ENCODE measurements around the gene FAM216A. TPM values are rescaled to one million over a fixed set of nuclear protein-coding genes. Genes with fewer than 3 reads are reported as not detected.
A peak's percentile ranks its signal among the peaks of the same experiment; 100 is the strongest.

FAM216A gene
- total and polyA plus RNA-seq, 9 of the 15 experiments (the other 6 are each of a cell fraction or from before 2014, with no cell fraction given): 17.2 to 96.9 (median 48.5) TPM

DNA sequence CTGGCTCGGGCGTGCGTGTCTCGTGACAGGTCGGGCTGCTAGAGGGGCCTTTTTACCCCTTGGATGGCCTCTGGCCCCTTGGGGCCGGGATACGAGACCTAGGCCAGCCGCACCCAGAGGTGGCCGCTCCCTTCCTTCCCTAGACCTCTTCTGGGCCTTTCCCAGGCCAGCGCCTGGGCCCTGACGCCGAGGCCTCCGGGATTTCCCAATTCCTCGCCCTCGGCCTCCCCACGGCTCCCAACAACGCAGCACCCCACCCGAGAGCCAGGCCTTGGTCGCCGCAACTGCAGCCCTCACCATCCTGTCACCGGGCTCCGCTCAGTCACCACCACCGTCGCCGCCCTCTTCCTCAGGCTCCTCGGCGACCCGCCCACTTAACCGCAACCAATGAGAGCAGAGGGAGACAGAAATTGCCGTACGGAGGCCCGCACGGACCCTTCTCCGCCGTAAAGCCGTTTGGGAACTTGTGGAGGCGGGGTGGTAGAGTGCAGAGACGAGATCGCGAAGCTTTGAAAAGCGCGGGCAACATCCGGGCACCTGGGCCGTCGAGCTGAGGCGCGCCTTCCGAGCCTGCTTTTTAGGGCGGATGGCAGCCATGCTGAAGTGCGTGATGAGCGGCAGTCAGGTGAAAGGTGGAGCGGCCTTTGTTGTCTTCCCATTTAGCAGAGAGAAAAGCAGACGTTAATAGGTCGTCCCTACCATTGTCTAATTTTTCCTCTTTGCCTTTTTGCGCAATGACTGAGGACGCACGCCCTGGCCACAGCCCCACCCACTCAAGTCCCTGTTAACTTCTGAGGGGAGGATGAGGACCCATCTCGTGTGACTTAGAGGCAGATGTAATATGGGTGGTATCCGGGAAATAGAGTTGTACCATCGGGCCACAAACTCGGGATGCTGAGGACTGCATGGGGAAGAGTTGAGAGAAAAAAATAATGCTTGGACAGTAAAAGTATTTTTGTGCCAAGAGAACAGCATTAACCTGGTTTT, 33.4 kb downstream of the FAM216A start, which contains the start of the genes RAD9B and VPS29 (continued):
- TF ChIP-seq GTF2E2 (tag; IDR thresholded peaks at IDR 0.05) (peak; percentile 51), POLR2G (IDR thresholded peaks at IDR 0.05; ENCODE audit: low read depth, low read length) (peak; percentile 100), NCOA4 (IDR thresholded peaks at IDR 0.05; ENCODE audit: partially characterized antibody) (no peak), GTF2F1 (IDR thresholded peaks at IDR 0.05; ENCODE audit: low read depth, low read length) (no peak), SNRNP70 (optimal IDR thresholded peaks at IDR 0.05; ENCODE audit: low read depth, low read length) (no peak), SREBF2 (CRISPR knock-in tag; IDR thresholded peaks at IDR 0.05) (0 out of 2 replicates have a peak, but pooled peaks have one; percentile 90), ZNF561 (CRISPR knock-in tag; conservative IDR thresholded peaks at IDR 0.05) (no peak; the same call in 1 of the 2 replicates)
- TF ChIP-seq, protein P1, sequence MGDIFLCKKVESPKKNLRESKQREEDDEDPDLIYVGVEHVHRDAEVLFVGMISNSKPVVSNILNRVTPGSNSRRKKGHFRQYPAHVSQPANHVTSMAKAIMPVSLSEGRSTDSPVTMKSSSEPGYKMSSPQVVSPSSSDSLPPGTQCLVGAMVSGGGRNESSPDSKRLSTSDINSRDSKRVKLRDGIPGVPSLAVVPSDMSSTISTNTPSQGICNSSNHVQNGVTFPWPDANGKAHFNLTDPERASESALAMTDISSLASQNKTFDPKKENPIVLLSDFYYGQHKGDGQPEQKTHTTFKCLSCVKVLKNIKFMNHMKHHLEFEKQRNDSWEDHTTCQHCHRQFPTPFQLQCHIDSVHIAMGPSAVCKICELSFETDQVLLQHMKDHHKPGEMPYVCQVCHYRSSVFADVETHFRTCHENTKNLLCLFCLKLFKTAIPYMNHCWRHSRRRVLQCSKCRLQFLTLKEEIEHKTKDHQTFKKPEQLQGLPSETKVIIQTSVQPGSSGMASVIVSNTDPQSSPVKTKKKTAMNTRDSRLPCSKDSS (IDR thresholded peaks at IDR 0.05; ENCODE audit: low read depth, partially characterized antibody): no peak
- TF ChIP-seq, protein P2, sequence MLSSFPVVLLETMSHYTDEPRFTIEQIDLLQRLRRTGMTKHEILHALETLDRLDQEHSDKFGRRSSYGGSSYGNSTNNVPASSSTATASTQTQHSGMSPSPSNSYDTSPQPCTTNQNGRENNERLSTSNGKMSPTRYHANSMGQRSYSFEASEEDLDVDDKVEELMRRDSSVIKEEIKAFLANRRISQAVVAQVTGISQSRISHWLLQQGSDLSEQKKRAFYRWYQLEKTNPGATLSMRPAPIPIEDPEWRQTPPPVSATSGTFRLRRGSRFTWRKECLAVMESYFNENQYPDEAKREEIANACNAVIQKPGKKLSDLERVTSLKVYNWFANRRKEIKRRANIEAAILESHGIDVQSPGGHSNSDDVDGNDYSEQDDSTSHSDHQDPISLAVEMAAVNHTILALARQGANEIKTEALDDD (IDR thresholded peaks at IDR 0.05): peak; percentile 24; the same call in 1 of the 2 replicates
- TF ChIP-seq, protein P3, sequence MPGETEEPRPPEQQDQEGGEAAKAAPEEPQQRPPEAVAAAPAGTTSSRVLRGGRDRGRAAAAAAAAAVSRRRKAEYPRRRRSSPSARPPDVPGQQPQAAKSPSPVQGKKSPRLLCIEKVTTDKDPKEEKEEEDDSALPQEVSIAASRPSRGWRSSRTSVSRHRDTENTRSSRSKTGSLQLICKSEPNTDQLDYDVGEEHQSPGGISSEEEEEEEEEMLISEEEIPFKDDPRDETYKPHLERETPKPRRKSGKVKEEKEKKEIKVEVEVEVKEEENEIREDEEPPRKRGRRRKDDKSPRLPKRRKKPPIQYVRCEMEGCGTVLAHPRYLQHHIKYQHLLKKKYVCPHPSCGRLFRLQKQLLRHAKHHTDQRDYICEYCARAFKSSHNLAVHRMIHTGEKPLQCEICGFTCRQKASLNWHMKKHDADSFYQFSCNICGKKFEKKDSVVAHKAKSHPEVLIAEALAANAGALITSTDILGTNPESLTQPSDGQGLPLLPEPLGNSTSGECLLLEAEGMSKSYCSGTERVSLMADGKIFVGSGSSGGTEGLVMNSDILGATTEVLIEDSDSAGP (CRISPR knock-in tag; IDR thresholded peaks at IDR 0.05): peak; percentile 81
- TF ChIP-seq, protein P4, sequence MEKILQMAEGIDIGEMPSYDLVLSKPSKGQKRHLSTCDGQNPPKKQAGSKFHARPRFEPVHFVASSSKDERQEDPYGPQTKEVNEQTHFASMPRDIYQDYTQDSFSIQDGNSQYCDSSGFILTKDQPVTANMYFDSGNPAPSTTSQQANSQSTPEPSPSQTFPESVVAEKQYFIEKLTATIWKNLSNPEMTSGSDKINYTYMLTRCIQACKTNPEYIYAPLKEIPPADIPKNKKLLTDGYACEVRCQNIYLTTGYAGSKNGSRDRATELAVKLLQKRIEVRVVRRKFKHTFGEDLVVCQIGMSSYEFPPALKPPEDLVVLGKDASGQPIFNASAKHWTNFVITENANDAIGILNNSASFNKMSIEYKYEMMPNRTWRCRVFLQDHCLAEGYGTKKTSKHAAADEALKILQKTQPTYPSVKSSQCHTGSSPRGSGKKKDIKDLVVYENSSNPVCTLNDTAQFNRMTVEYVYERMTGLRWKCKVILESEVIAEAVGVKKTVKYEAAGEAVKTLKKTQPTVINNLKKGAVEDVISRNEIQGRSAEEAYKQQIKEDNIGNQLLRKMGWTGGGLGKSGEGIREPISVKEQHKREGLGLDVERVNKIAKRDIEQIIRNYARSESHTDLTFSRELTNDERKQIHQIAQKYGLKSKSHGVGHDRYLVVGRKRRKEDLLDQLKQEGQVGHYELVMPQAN (IDR thresholded peaks at IDR 0.05; ENCODE audit: borderline replicate concordance): 0 out of 2 replicates have a peak, but pooled peaks have one; percentile 26
- TF ChIP-seq, protein P5, sequence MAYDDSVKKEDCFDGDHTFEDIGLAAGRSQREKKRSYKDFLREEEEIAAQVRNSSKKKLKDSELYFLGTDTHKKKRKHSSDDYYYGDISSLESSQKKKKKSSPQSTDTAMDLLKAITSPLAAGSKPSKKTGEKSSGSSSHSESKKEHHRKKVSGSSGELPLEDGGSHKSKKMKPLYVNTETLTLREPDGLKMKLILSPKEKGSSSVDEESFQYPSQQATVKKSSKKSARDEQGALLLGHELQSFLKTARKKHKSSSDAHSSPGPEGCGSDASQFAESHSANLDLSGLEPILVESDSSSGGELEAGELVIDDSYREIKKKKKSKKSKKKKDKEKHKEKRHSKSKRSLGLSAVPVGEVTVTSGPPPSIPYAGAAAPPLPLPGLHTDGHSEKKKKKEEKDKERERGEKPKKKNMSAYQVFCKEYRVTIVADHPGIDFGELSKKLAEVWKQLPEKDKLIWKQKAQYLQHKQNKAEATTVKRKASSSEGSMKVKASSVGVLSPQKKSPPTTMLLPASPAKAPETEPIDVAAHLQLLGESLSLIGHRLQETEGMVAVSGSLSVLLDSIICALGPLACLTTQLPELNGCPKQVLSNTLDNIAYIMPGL (CRISPR knock-in tag; IDR thresholded peaks at IDR 0.05): peak; percentile 95; the same call in 1 of the 2 replicates
- TF ChIP-seq, protein P6, sequence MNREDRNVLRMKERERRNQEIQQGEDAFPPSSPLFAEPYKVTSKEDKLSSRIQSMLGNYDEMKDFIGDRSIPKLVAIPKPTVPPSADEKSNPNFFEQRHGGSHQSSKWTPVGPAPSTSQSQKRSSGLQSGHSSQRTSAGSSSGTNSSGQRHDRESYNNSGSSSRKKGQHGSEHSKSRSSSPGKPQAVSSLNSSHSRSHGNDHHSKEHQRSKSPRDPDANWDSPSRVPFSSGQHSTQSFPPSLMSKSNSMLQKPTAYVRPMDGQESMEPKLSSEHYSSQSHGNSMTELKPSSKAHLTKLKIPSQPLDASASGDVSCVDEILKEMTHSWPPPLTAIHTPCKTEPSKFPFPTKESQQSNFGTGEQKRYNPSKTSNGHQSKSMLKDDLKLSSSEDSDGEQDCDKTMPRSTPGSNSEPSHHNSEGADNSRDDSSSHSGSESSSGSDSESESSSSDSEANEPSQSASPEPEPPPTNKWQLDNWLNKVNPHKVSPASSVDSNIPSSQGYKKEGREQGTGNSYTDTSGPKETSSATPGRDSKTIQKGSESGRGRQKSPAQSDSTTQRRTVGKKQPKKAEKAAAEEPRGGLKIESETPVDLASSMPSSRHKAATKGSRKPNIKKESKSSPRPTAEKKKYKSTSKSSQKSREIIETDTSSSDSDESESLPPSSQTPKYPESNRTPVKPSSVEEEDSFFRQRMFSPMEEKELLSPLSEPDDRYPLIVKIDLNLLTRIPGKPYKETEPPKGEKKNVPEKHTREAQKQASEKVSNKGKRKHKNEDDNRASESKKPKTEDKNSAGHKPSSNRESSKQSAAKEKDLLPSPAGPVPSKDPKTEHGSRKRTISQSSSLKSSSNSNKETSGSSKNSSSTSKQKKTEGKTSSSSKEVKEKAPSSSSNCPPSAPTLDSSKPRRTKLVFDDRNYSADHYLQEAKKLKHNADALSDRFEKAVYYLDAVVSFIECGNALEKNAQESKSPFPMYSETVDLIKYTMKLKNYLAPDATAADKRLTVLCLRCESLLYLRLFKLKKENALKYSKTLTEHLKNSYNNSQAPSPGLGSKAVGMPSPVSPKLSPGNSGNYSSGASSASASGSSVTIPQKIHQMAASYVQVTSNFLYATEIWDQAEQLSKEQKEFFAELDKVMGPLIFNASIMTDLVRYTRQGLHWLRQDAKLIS (CRISPR knock-in tag; IDR thresholded peaks at IDR 0.05): peak; percentile 98

Measured in K562 (cell line).